Hematopoietic multipotent progenitor cell treated with erythropoietin and hydrocortisone succinate and interleukin-3 and kit ligand, for 4 days (in vitro differentiated cells): ENCODE results near the gene MORC1.

Experiments
- DNase-seq: peaks from one replicate; pipeline ENCODE4 v3.0.0-alpha.2; 2015

Gene MORC1

GRCh38 chr3:108936924-108937689, 180.8 kb downstream of the MORC1 start:
- DNase-seq: peak; percentile 5

DNA sequence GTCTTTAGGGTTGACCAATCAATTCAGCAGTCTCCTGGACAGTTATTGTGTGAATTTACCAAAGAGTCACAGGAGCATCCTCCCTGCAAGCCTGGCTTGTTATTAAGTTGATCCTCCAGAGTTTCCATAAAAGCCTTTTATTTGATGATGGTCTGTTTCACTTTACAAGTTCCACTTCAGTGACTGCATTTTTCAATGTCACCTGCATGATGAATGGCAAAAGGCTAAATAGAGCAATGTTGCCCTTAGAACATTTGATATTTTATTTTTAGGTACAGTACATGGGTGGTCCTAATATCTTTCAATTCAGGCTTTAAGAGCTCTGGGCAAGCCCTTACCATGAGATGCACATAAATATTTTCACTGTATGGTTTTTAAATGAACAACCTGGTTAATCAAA, 186.9 kb downstream of the MORC1 start:
- no peak for DNase-seq

GRCh38 chr3:108918866-108919265, 199.1 kb downstream of the MORC1 start:
- no peak for DNase-seq

DNA sequence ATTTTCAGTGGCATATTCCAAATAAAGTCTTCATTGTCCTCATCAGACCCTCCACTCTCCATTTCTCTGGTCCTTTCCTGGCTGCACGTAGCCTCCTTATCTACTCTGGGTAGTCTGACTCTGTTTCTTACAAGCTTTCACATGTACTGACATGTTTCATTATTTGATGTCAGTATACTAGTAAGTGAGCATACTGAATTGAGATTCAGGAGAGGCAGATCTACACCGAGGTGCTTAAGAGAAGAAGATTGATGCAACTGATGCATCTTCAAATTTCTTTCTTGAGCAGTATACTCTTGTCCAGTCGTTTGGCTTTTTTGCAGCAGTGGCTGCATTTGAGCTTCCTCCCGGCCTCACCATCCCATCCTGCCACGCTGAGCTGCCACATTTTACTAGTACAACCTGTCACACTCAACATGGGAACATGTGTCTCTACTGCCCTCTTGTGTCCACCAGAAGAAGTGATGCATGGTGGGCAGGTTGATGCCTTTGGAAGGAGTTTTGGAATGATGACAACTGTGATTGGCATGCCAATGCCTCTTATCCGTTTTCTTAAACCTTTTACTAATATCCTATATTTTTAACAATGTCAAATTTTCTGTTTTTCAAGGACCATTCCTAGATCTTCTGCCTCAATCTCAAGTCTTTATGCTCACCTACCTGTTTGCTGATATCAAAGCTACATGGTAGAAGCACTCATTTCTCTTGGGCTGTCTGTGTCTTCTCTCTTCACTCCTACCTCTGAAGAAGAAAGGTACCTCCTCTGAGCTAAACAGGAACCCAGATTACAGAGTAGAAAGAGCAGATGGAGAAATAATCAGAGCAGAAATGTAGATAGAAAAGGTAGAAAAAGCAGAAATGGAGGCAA, 202.9 kb downstream of the MORC1 start:
- peak; percentile 73 for DNase-seq

- no peak for DNase-seq
These were observed 208.1 kb downstream of the MORC1 start for GRCh38 chr3:108909799-108910198.
